K562 (cell line): ENCODE results near the gene ARHGAP18. TPM values are rescaled to one million over a fixed set of nuclear protein-coding genes. Genes with fewer than 3 reads are reported as not detected.
A peak's percentile ranks its signal among the peaks of the same experiment; 100 is the strongest.

ENCODE experiments used
- ATAC-seq: fragments of 200-7000 bp; cut with Tn5 transposase; 3 replicates; pipeline ENCODE4 v1.9.1; 2020; ENCODE audit warnings: moderate library complexity
- BruUV-seq: library from RNA; stranded (reverse); fragments of 400-500 nt; replicated peaks from 2 replicates; lab custom pipeline; 2021; lab: Mats Ljungman, UMichigan
- CTCF ChIA-PET: fragments of 300-600 bp; formaldehyde crosslinking; extraction: SDS; loops from one replicate; lab custom pipeline; 2021; ENCODE audit warnings: low intra/inter-chr PET ratio; lab: Yijun Ruan, JAX
- POLR2A ChIA-PET: fragments of 300-600, 350-650 bp; sonication (Branson Sonifier 250); formaldehyde crosslinking; extraction: SDS; loops from one replicate; lab custom pipeline; 2021; ENCODE audit warnings: antibody characterized with exemption, inconsistent platforms; lab: Yijun Ruan, JAX
- DNase-seq, 4 experiments: peaks; one replicate each; pipeline versions ENCODE4 v3.0.0 to v3.0.0-alpha.2; 2011 to 2018; ENCODE audit warnings: low spot score in 3 of 4, mixed read lengths in 3 of 4; ENCODE audit errors: extremely low read depth in 1 of 4
- FAIRE-seq: peaks from 2 replicates; lab custom pipeline; 2011; peaks lifted over from hg19 to GRCh38; lab: Jason Lieb, UNC
- H2AFZ ChIP-seq: 2 replicates; pipeline ENCODE4 v1.6.0; 2011; ENCODE audit warnings: low read depth, low read length, control low read depth, inconsistent platforms
- H3K27ac ChIP-seq: fragments of 200-600 bp; 3 replicates; pipeline ENCODE4 v1.8.0; 2011; ENCODE audit warnings: low read depth, mild to moderate bottlenecking, control low read depth, inconsistent platforms, low read length, moderate library complexity, mixed read lengths; ENCODE audit errors: extremely low read depth
- H3K27me3 ChIP-seq, 2 experiments: fragments of 300-600 bp in 1 of 2; 2 replicates in 1 of 2; 3 replicates in 1 of 2; pipeline versions ENCODE4 v1.6.0 to v1.8.0; 2011; ENCODE audit warnings: inconsistent platforms in 2 of 2, low read length in 2 of 2, mild to moderate bottlenecking in 1 of 2, mixed read lengths in 1 of 2, moderate library complexity in 1 of 2; ENCODE audit not compliant: control insufficient read depth in 2 of 2, insufficient read depth in 2 of 2
- H3K36me3 ChIP-seq: fragments of 300-600 bp; 3 replicates; pipeline ENCODE4 v1.8.0; 2011; ENCODE audit warnings: mild to moderate bottlenecking, low read length, inconsistent platforms; ENCODE audit not compliant: control insufficient read depth, insufficient read depth
- H3K4me1 ChIP-seq, 2 experiments: fragments of 200-600 bp in 1 of 2; replicated peaks in 1 of 2; 2 replicates in 1 of 2; 3 replicates in 1 of 2; pipeline versions ENCODE4 v1.5.1 to v1.8.0; 2011; ENCODE audit warnings: inconsistent platforms in 2 of 2, low read length in 2 of 2, mild to moderate bottlenecking in 1 of 2, mixed read lengths in 1 of 2, moderate library complexity in 1 of 2; ENCODE audit not compliant: control insufficient read depth in 2 of 2, insufficient read depth in 2 of 2
- H3K4me2 ChIP-seq: 2 replicates; pipeline ENCODE4 v1.6.1; 2011; ENCODE audit warnings: low read length, control low read depth, inconsistent platforms, mixed read lengths; ENCODE audit not compliant: insufficient read depth
- H3K4me3 ChIP-seq: fragments of 200-600 bp; sonication (generic), shearing (Covaris generic); 2 replicates; pipeline ENCODE4 v1.5.1; 2016; ENCODE audit warnings: control low read depth, inconsistent platforms
- H3K79me2 ChIP-seq: fragments of 200-600 bp; 3 replicates; pipeline ENCODE4 v1.8.0; 2011; ENCODE audit warnings: low read length, inconsistent platforms; ENCODE audit not compliant: control insufficient read depth, insufficient read depth
- H3K9ac ChIP-seq, 2 experiments: 2 replicates each; pipeline versions ENCODE4 v1.6.0 to v1.6.1; 2011; ENCODE audit warnings: low read depth in 2 of 2, low read length in 2 of 2, control low read depth in 1 of 2, inconsistent platforms in 1 of 2, mild to moderate bottlenecking in 1 of 2, mixed read lengths in 1 of 2; ENCODE audit not compliant: insufficient read depth in 1 of 2
- H3K9me1 ChIP-seq: one replicate; pipeline ENCODE4 v1.6.0; 2011; ENCODE audit warnings: inconsistent platforms, mild to moderate bottlenecking, low read length, moderate library complexity; ENCODE audit not compliant: control insufficient read depth, insufficient read depth
- H3K9me3 ChIP-seq: replicated peaks from 2 replicates; pipeline ENCODE4 v1.5.1; 2011; ENCODE audit warnings: low read depth, low read length, inconsistent platforms; ENCODE audit not compliant: control insufficient read depth, insufficient read depth
- H4K20me1 ChIP-seq: replicated peaks from 2 replicates; pipeline ENCODE4 v1.6.1; 2011; ENCODE audit warnings: low read length, inconsistent platforms, mixed read lengths; ENCODE audit not compliant: control insufficient read depth, insufficient read depth
- DPF2 ChIP-seq: fragments of 450-650 bp; IDR thresholded peaks from 2 replicates; pipeline ENCODE4 v1.6.1; 2016
- ELF4 ChIP-seq: fragments of 450-650 bp; formaldehyde crosslinking; IDR thresholded peaks from 2 replicates; pipeline ENCODE4 v1.4.0; 2022; ENCODE audit warnings: missing genetic modification characterization
- ETV1 ChIP-seq: fragments of 450-650 bp; conservative IDR thresholded peaks from 2 replicates; pipeline ENCODE4 v1.6.1; 2016; ENCODE audit warnings: missing genetic modification characterization, control low read depth, low read depth, missing compliant biosample characterization
- FOXA3 ChIP-seq, 2 experiments: fragments of 450-650 bp in 1 of 2; sonication (generic) in 1 of 2; formaldehyde crosslinking; IDR thresholded peaks in 1 of 2; conservative IDR thresholded peaks in 1 of 2; 2 replicates each; pipeline versions ENCODE4 v1.4.0 to v1.8.0; 2020 to 2022; ENCODE audit warnings: mild to moderate bottlenecking in 2 of 2, missing genetic modification reagents in 1 of 2
- FOXJ2 ChIP-seq: fragments of 200-800 bp; sonication (Bioruptor generic); IDR thresholded peaks from 2 replicates; pipeline ENCODE4 v1.6.1; 2016; ENCODE audit warnings: missing genetic modification characterization, missing compliant biosample characterization
- FOXK2 ChIP-seq, 2 experiments: fragments of 450-650 bp; IDR thresholded peaks in 1 of 2; conservative IDR thresholded peaks in 1 of 2; 2 replicates each; pipeline ENCODE4 v1.6.1; 2016; ENCODE audit warnings: low read depth in 2 of 2, mild to moderate bottlenecking in 1 of 2
- MEF2A ChIP-seq: IDR thresholded peaks from 2 replicates; pipeline ENCODE4 v1.6.1; 2011; ENCODE audit warnings: low read depth, mild to moderate bottlenecking, low read length, moderate library complexity; ENCODE audit not compliant: control insufficient read depth
- NCOA2 ChIP-seq, 2 experiments: fragments of 450-650 bp; IDR thresholded peaks; 2 replicates each; pipeline ENCODE4 v1.6.1; 2018; ENCODE audit warnings: mild to moderate bottlenecking in 2 of 2, moderate library complexity in 1 of 2; ENCODE audit not compliant: partially characterized antibody in 2 of 2
- OTX1 ChIP-seq: fragments of 450-650 bp; formaldehyde crosslinking; IDR thresholded peaks from 2 replicates; pipeline ENCODE4 v1.4.0; 2022; ENCODE audit warnings: mild to moderate bottlenecking
- ZNF584 ChIP-seq: fragments of 200-800 bp; sonication (Bioruptor generic); IDR thresholded peaks from 2 replicates; pipeline ENCODE4 v1.6.1; 2016; ENCODE audit warnings: low read depth, mild to moderate bottlenecking, missing genetic modification characterization, missing compliant biosample characterization
- WGBS: fragments of 100-300 bp; shearing (Covaris generic); methylation state at CpG from one replicate; pipeline ENCODE4 v1.1.6; 2016; ENCODE audit warnings: low coverage, mixed read lengths; ENCODE audit not compliant: insufficient coverage; ENCODE audit errors: missing lambda C conversion rate; 5-methylcytosine and 5-hydroxymethylcytosine counted together
- in situ Hi-C: fragments of 300-500 bp; cut with MboI; formaldehyde crosslinking; loops from 4 replicates; pipeline ENCODE4 v1.15.0; 2018; ENCODE audit warnings: inconsistent platforms, mixed read lengths
- intact Hi-C: fragments of 100-400 bp; cut with micrococcal nuclease; formaldehyde crosslinking; loops from 2 replicates; pipeline ENCODE4 v1.14.2; 2022
- polyA plus RNA-seq, 8 experiments: library from polyadenylated mRNA; depleted of rRNA in 4 of 8; stranded (reverse) in 5 of 8; unstranded in 3 of 8; fragments of >200 nt; fragmentation: Nextera tagmentation in 2 of 8; fragmentation: Illumina TruSeq in 1 of 8; extraction: Ambion mirVana in 2 of 8; extraction: Trizol in 1 of 8; gene quantifications; 2 replicates each; pipeline versions ENCODE4 v1.2.1 to v1.2.3, GENCODE V29; 2011 to 2014; ENCODE audit warnings: inconsistent platforms in 1 of 8, missing spikeins in 1 of 8
- total RNA-seq, 7 experiments: library from RNA; depleted of rRNA in 6 of 7; stranded (reverse); fragments of >200 nt in 6 of 7; fragmentation: Illumina TruSeq in 2 of 7; extraction: Trizol in 2 of 7; gene quantifications; 2 replicates each; pipeline versions ENCODE4 v1.2.1 to v1.2.3, GENCODE V29; 2011 to 2021; ENCODE audit warnings: low replicate concordance in 1 of 7
- TF ChIP-seq, protein P1 (sequence below), 2 experiments: fragments of 450-650 bp; IDR thresholded peaks; 2 replicates each; pipeline ENCODE4 v1.6.1; 2016; ENCODE audit warnings: mild to moderate bottlenecking in 2 of 2, borderline replicate concordance in 1 of 2, low read depth in 1 of 2, moderate library complexity in 1 of 2

The ARHGAP18 gene
- total and polyA plus RNA-seq, 9 of the 15 experiments (the other 6 are each of a cell fraction or from before 2014, with no cell fraction given): 13.3 to 29.7 (median 21.1) TPM

- Histone ChIP-seq H3K27ac (peak overlapping the region; percentile 47), H3K79me2 (peaks cover 88% of the 10 kb centered on the region), H3K9me3 (no peaks in the 10 kb centered on the region), H3K4me1 (peaks cover 15 to 62% of the 10 kb centered on the region in 2 experiments), H2AFZ (peak overlapping the region; percentile 28), H3K4me3 (no peak overlapping the region), H3K9ac (peak overlapping the region in 1 of 2 experiments; percentile 52; a peak in 2 of 4 replicates), H3K9me1 (no peaks in the 10 kb centered on the region), H3K4me2 (peak overlapping the region; percentile 47), H3K36me3 (peaks cover 7% of the 10 kb centered on the region; the same call in 1 of the 3 replicates), H4K20me1 (no peaks in the 10 kb centered on the region), H3K27me3 (no peaks in the 10 kb centered on the region)
- ChIA-PET CTCF (no interaction called here), POLR2A (interaction anchor here (1.1 to 1.6 kb wide), 2 partner anchors 16 to 30 kb away, joined by 3 to 4 read pairs; partner anchors contain the start of gene ARHGAP18)
- ATAC-seq (no peak), DNase-seq (no peak), FAIRE-seq (no peak)
- in situ Hi-C loops: no loop called here
- TF ChIP-seq DPF2 (no peak), NCOA2 (IDR thresholded peaks at IDR 0.05; ENCODE audit: partially characterized antibody in 2 of 2) (peak in 1 of 2 experiments; percentile 11), ELF4 (CRISPR knock-in tag) (no peak), OTX1 (no peak), FOXJ2 (0 out of 2 replicates have a peak, but pooled peaks have one; percentile 34), ETV1 (tag) (no peak), FOXA3 (CRISPR knock-in tag; conservative IDR thresholded peaks at IDR 0.05 in 1 of 2, IDR thresholded peaks at IDR 0.05 in 1 of 2) (0 out of 4 replicates have a peak, but pooled peaks of 1 of the 2 experiments have one; percentile 52), FOXK2 (conservative IDR thresholded peaks at IDR 0.05 in 1 of 2, IDR thresholded peaks at IDR 0.05 in 1 of 2; ENCODE audit: low read depth in 2 of 2) (0 out of 4 replicates have a peak, but pooled peaks of 1 of the 2 experiments have one; percentile 35), ZNF584 (CRISPR knock-in tag) (no peak), MEF2A (no peak)
- TF ChIP-seq, protein P1, sequence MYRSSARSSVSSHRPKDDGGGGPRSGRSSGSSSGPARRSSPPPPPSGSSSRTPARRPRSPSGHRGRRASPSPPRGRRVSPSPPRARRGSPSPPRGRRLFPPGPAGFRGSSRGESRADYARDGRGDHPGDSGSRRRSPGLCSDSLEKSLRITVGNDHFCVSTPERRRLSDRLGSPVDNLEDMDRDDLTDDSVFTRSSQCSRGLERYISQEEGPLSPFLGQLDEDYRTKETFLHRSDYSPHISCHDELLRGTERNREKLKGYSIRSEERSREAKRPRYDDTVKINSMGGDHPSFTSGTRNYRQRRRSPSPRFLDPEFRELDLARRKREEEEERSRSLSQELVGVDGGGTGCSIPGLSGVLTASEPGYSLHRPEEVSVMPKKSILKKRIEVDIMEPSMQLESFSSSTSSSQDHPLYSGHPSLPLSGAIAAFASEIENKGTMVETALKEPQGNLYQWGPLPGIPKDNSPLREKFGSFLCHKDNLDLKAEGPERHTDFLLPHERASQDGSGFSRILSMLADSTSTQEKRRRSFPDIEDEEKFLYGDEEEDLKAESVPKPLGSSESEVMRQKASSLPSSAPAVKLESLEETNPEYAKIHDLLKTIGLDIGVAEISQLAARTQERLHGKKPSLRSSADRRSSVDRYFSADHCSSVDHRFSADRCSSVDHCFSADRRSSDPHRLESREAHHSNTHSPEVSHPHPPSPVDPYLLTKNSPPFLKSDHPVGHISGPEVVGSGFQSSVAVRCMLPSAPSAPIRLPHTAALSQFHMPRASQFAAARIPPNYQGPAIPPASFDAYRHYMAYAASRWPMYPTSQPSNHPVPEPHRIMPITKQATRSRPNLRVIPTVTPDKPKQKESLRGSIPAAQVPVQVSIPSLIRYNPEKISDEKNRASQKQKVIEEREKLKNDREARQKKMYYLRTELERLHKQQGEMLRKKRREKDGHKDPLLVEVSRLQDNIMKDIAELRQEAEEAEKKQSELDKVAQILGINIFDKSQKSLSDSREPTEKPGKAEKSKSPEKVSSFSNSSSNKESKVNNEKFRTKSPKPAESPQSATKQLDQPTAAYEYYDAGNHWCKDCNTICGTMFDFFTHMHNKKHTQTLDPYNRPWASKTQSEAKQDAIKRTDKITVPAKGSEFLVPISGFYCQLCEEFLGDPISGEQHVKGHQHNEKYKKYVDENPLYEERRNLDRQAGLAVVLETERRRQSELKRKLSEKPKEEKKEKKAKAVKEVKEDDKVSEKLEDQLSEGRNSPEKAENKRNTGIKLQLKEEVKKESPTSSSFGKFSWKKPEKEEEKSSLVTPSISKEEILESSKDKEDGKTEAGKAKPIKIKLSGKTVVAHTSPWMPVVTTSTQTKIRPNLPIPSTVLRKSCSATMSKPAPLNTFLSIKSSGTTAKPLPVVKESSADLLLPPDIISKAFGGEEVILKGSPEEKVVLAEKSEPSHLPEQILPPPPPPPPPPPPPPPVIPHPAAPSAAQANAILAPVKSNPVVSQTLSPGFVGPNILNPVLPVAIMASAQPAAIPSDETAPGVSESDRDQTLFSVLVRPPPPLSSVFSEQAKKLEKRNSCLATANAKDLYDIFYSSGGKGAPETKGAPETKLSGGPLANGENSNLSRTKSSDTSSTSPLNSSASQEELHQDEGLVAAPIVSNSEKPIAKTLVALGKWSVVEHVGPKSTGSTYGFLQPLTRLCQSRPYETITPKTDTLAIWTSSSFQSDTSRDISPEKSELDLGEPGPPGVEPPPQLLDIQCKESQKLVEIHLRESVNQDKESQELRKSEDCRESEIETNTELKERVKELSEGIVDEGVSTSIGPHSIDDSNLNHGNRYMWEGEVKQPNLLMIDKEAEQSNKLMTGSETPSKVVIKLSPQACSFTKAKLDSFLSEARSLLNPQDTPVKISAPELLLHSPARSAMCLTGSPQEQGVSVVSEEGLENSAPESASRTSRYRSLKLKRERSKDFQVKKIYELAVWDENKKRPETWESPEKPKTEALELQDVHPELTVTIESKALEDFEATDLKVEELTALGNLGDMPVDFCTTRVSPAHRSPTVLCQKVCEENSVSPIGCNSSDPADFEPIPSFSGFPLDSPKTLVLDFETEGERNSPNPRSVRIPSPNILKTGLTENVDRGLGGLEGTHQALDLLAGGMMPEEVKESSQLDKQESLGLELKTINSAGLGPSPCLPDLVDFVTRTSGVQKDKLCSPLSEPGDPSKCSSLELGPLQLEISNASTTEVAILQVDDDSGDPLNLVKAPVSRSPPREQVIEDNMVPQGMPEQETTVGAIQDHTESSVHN (IDR thresholded peaks at IDR 0.05; ENCODE audit: borderline replicate concordance in 1 of 2, low read depth in 1 of 2): no peak
- WGBS: 25% methylated on average over 3 of the region's 3 CpGs
- intact Hi-C loops: no loop called here
- BruUV-seq: TSS peak; percentile 21
Measured at GRCh38 chr6:129679275-129679674, 30.7 kb downstream of the ARHGAP18 start.
